COR-L47 (cell line): ENCODE data around the gene ZNF580.

Experiments
- DNase-seq: peaks from one replicate; lab custom pipeline; 2025; lab: John Stamatoyannopoulos, UW

ZNF580 gene

GRCh38 chr19:55640577-55641425, at the start of gene ZNF580:
Gene ZNF580, plus strand, starts transcription at chr19:55641002. Its CDS starts 1,507 bp downstream, at chr19:55642509.
- DNase-seq: peak; percentile 54

- DNase-seq: no peak
Measured at GRCh38 chr19:55591555-55591954, 49.2 kb upstream of the ZNF580 start.

- DNase-seq: no peak
Measured at GRCh38 chr19:55592391-55593090, 48.3 kb upstream of the ZNF580 start.

GRCh38 chr19:55593096-55593772, 47.6 kb upstream of the ZNF580 start:
- no peak for DNase-seq

GRCh38 chr19:55594996-55595545, 45.7 kb upstream of the ZNF580 start:
- DNase-seq: no peak

GRCh38 chr19:55596304-55596703, 44.5 kb upstream of the ZNF580 start:
- DNase-seq: no peak

GRCh38 chr19:55597501-55597921, 43.3 kb upstream of the ZNF580 start:
- DNase-seq: no peak

GRCh38 chr19:55598034-55598433, 42.8 kb upstream of the ZNF580 start:
- DNase-seq: no peak

GRCh38 chr19:55598719-55599467, 41.9 kb upstream of the ZNF580 start:
- DNase-seq: peak; percentile 88

- peak; percentile 97 for DNase-seq
Measured at GRCh38 chr19:55599468-55599841, 41.3 kb upstream of the ZNF580 start, which contains the start of gene FIZ1. Gene FIZ1, minus strand, starts transcription at chr19:55599517. Its CDS starts 1,652 bp downstream, at chr19:55597865.

GRCh38 chr19:55599842-55600661, 40.8 kb upstream of the ZNF580 start, which contains the start of gene ZNF524:
Gene ZNF524, plus strand, starts transcription at chr19:55600288. Its CDS starts 1,825 bp downstream, at chr19:55602113.
- DNase-seq: peak; percentile 88

GRCh38 chr19:55600662-55601028, 40.2 kb upstream of the ZNF580 start:
- DNase-seq: no peak

GRCh38 chr19:55601084-55601483, 39.7 kb upstream of the ZNF580 start:
- DNase-seq: no peak

- DNase-seq: no peak
Measured at GRCh38 chr19:55602104-55603001, 38.4 kb upstream of the ZNF580 start.

- DNase-seq: no peak
Measured at GRCh38 chr19:55603115-55603514, 37.7 kb upstream of the ZNF580 start.

- DNase-seq: no peak
Measured at GRCh38 chr19:55603581-55604292, 37.1 kb upstream of the ZNF580 start.

- peak; percentile 99 for DNase-seq
Measured at GRCh38 chr19:55605207-55605636, 35.6 kb upstream of the ZNF580 start.

- DNase-seq: peak; percentile 72
Measured at GRCh38 chr19:55605637-55606470, 34.9 kb upstream of the ZNF580 start, which contains the start of gene ZNF865. Gene ZNF865, plus strand, starts transcription at chr19:55605647. Its CDS starts 7,972 bp downstream, at chr19:55613619.
